Middle frontal gyrus (tissue), 1 donor: Measurements from ENCODE around the gene SPATA19.

Experiments
- DNase-seq: peaks from one replicate; pipeline ENCODE4 v3.0.0-alpha.2; 2015; ENCODE audit warnings: low spot score; ENCODE audit errors: extremely low spot score

SPATA19 gene

DNA sequence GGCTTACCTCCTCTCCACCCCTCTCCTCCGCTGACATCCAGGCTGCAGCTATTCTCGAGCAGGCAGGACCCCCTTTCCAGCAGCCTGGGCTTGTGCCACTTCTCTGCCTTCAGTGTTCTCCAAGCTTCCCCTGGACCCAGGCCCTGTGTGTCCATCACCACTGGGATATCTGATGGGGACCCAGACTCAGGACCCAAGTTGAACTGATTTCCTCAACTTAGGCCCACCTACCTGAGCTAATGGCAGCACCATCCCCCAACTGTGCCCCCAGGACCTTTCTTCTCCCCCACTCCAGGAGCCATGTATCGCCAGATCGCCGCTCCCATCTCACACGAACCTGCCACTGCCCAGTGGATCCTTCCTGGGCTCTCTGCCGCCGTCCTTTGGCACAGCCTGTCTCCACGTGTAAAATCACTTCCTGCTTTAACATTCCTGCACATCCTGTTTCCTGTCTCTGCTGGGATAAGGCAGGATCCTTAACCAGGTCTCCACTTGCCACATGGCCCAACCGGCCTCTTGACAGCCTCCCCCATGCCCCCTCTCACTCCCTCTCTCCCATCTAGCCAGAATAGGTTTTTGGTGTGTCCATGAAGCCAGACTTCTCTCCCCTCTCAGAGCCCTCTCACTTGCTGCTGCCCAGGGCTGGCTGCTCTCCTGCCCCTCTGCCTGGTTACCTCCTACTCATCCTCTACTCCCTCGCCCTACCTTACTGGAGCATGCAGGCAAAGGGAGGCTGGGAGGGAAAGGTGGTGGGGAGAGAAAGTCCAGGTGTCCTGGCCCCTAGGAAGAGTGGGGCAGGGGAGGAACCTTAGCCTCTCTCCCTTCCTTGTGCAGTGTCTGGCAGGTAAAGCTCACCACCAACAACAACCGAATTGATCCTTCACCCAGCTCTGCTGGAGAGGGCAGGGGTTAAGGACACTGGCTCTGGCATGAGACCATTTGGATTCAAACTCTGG lies 9.4 kb downstream of the SPATA19 start:
- no peak for DNase-seq

GRCh38 chr11:133834682-133835592 lies 10.4 kb downstream of the SPATA19 start:
- DNase-seq: no peak

- no peak for DNase-seq
These were observed 11.2 kb downstream of the SPATA19 start for GRCh38 chr11:133833898-133834681.

DNA sequence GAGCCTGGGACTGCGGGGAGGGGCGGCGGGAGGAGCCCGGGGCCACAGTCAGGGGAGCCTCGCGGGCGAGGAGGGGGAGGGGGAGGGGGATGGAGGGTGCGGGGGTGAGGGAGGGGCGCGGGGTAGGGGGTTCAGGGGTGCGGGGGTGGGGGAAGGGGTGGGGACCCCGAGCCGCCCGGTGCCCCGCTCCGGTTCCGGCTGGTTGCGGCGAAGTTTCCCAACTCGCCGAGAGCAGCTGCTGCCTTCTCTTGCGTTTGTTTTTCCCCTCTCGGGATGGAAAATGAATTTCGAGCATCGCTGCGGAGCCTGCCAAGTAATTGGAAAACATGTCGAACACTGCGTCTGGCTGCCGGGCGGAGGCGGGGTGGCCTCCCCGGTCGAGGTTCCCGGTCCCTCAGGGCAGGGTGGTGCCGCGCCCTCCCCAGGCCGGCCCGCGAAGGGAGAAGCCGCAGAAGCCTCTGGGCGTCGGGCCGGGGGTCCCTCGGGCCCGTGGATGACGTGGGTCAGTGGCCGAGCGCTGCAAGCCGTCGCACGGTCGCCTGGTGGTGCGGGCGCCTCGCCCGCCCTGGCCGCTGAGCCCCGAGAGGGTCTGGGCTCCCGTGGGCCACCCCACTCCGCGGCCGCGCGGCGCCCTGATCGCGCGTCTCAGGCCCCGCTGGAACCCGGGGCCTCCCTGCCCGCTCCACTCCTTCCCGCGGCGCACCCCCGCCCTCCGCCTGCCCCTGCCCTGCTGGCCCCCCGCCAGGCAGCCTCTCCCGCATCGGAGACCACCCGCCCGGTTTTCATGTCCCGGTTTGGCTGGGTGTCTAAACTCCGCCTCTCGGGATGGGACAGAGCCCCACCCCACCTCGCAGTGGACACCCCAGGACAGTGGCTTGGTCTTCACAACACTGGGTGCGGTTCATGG lies 12.1 kb downstream of the SPATA19 start:
- DNase-seq: no peak

- no peak for DNase-seq
These were observed 13.0 kb downstream of the SPATA19 start for GRCh38 chr11:133832096-133832990.

DNA sequence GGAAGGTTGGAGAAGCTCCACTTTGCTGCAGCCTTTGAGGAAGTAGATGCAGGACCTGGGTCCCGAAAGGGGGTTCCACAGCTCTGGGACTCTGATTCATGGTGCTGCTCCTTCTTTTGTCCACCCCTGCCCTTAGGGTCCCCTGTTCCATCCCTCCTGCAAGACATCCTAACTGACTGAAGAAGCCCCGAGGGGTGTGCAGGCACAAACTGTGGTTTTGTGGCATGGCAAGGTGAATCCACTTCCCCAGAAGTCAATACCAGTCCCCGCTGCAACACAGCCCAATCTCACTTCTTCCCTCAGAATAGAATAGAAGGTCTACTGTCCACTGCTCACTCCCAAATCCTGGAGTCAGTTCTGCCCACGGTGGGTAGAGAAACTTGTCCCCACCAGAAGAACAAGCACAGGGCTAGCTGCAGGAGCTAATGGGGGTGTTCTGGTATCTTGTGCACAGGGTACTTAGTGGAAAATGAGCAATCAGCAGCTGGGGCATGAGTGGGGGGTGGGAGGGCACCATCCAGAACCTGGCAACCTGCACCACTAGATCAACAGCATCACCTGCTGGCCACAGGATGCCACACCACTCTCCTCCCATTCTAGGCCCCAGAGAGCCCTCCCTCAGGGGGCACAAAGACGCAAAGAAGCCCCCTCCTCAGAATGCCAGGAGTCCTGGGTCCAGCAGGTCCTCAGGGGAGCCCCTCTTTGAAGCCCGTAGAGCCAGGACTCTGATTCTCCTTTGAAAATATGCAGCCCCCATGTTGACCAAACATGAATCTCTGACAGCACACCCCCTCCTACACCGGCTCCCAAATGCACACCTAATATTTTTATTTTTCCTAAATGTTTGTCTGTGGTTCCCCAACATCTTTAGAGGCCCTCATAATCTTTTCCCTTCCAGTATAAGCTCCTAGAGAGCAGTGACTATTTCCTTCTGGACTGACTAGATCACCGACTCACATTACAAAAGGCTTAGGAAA lies 14.1 kb downstream of the SPATA19 start:
- DNase-seq: no peak

- DNase-seq: no peak
These were observed 15.7 kb downstream of the SPATA19 start for GRCh38 chr11:133829566-133829965.

DNA sequence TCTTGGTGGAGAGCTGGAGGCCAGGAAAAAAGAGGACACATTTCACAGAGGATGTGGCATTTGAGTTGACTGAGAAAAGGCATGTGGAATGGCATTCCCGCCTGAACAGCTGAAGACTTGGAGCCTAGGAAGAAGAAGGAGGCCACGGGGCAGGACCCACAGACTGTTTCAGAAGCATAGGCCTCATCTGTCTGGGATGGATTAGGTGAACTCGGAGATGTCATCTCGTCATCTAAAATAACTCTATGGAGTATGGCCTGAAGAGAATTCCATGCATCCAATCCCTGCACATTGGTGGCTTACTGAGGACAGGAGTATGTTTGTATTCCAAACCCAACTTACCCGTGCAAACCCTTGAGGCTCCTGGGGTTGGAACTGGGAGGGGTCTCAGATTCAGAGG lies 16.4 kb downstream of the SPATA19 start:
- no peak for DNase-seq

DNA sequence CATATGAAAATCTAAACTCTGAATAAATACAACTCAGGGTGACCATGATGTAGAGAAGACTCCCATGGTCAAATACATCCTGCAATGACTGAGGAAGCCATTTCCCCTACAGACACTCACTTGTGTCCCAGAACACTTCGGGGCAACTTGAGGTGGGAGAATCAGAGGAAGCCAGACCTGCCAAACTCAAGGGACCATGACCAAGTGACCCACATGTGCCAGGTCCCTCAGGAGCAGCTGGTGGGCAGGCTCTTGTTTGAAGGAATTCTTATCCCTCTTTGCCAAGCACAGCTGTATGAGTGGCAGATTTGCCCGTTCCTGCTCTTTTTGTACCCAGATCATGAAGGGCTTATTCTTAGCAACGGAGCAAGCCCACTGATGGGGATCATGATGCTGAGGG lies 17.8 kb downstream of the SPATA19 start:
- DNase-seq: no peak

DNA sequence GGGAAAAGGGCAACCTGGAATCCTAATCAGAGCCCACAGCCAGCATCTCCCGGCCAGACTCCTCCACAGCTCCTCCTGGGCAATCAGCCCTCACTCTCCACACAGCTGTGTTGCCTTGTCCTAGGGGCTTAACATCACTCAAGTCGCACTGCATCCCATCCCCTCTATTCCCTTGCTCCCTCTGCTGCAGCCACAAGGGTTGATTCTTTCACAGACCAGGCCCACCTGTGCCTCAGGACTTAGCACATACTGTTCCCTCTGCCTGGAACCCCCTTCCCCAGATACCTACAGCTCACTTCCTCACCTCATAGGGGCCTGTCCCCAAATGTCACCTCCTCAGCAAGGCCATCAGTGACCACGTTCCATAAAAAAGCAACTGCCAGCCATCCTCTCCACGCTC lies 18.4 kb downstream of the SPATA19 start:
- DNase-seq: no peak

GRCh38 chr11:133825666-133826065 lies 19.6 kb downstream of the SPATA19 start:
- no peak for DNase-seq

DNA sequence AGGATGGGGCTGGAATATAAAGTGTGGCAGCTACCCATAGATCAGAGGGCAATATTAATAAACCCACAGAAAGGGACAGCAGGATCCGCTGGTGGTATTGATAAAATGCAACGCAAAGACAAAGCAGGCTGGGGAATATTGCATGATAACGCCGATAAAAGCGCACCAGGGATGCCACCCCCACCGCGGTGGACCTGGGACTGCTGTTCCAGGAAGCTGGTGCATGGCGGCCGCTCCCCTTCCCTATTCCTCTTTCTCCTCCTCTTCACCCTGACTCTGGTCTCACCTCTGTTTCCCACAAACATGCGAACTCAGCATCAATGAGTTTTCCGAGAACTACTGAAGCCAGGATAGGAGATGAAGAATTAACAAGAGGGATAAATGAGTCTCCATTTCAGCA lies 20.2 kb downstream of the SPATA19 start:
- no peak for DNase-seq

- no peak for DNase-seq
These were observed 20.7 kb downstream of the SPATA19 start for GRCh38 chr11:133824593-133824992.

- no peak for DNase-seq
These were observed 21.7 kb downstream of the SPATA19 start for GRCh38 chr11:133823614-133824013.

DNA sequence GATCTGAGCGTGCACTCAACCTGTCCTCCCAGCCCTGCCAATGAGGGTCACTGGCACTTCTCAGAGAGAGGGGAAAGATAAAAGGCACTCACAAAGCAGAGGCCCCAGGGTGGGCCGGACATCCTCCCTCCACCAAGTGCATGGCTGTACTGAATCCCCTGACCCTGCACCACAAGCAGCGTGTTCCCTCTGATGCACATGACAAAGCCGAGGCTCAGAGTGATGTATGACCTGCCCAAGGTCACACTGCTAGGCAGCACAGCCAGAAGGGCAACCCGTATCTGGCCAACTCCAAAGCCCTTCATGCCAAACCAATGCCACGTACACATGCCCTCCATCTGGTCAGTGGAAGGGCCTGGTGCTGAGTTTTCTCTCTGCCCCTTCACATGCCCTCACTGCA lies 22.1 kb downstream of the SPATA19 start:
- no peak for DNase-seq

DNA sequence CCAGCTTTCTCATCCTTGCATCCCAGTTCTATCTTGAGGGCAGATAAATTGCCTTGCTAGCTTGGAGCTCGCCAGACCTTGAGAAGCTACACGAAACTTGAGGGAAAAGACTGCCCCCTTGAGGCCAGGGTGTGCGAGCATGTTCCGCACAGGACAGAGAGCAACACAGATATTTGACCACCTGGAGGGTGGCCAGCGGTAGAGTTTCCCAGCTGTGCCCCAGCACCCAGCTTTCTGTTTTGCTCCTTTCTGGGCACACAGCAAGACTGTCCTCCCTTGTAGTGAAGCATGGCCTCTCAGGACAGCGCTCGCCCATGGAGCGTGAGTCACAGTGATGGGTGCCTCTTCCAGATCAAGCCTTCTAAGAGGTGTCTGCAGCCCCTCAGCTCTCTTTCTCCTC lies 23.5 kb downstream of the SPATA19 start:
- peak; percentile 69 for DNase-seq

- no peak for DNase-seq
These were observed 25.5 kb downstream of the SPATA19 start for GRCh38 chr11:133819746-133820315.

DNA sequence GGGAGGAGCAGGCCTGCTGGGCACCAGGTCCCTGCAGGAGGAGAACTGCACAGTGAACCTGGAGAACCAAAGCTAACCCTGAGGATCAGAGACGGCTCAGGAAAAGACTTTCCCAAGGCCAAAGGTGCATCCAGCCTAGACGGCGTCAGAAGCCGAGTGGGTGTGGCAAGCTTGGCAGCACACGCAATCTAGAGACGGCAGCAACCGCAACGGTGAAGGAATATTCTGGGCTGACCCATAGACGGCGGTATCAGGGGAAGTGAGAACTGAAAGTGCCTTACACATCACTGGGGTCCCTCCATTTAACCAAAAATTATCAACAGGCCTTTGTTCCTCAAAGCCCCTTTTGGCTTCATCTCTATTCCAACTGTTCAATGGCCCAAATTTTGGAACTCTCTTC lies 26.2 kb downstream of the SPATA19 start:
- DNase-seq: no peak
